GM19099 (cell line): ENCODE measurements around the gene WTAP.

Source experiments
- POLR2A ChIP-seq: IDR thresholded peaks from 3 replicates; pipeline ENCODE4 v1.6.1; 2011; ENCODE audit warnings: low read depth; ENCODE audit not compliant: insufficient read length; ENCODE audit errors: extremely low read depth

WTAP gene

GRCh38 chr6:159719287-159719686 is 8.0 kb upstream of the WTAP start:
- no peak for TF ChIP-seq POLR2A

DNA sequence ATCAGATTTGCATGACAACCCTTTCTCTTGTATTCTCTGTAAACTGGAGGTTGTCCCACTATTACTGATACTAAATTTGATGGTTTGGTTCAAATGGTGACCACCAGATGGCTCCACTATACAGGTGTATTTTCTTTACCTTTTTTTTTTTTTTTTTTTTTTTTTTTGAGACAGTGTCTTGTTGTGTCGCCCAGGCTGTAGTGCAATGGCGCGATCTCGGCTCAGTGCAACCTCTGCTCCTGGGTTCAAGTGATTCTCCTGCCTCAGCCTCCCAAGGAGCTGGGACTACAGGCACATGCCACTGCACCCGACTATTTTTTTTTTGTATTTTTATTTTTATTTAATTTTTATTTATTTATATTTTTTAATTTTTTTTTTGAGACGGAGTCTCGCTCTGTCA is 6.6 kb upstream of the WTAP start:
- TF ChIP-seq POLR2A = no peak

- no peak for TF ChIP-seq POLR2A
Measured at GRCh38 chr6:159722655-159723054, 4.7 kb upstream of the WTAP start.

- TF ChIP-seq POLR2A = no peak
Measured at GRCh38 chr6:159723259-159723658, 4.0 kb upstream of the WTAP start.

DNA sequence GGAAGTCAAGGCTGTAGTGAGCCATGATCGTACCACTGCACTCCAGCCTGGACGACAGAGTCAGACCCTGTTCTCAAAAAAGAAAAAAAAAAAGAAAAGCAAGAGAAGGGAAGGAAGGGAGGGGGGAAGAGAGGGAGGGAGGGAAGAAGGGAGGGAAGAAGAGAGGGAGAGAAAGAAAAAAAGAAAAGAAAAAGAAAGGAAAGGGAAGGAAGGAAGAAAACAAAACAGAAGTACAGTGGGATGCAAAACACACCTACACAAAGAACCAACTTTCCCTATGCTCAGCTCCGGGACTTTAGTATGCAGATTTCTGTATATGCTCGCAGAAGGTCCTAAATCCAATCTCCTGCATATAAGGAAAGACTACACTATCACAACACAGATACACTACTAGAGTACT is 2.5 kb upstream of the WTAP start:
- no peak for TF ChIP-seq POLR2A

- no peak for TF ChIP-seq POLR2A
Measured at GRCh38 chr6:159726255-159726917, 920 bp upstream of the WTAP start.

DNA sequence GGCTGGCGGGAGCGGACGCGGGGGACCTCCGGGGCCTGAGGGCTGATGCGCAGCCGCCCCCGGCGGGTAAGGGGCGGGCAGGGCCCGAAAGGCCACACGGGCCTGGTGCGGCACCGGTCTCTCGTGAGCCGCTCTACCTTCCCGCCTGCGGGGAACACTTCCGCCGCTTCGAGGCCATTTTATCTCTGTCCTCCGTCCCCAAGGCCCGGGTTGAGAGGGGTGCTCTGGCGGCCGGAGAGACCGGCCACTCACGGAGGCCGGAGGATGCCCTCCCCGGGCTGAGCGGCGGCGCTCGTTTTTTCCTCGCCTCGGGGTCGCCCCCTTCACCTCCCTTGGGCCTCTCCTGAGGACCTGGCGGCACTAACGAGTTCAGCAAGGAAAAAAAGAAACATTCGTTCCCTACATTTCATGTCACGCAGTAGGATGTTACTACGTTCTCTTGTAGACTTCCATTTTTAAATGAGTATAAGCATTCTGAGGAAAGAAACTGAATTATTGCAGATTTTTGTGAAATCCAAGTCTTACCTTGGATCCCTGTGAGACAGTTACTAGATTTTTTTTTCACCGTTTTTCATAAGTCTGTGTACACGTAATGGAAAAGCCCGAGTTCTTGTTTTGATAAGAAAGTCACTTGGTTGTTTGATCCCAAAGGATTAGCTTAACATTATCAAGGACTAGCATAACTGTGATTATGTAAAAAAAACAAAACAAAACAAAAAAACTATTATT is 575 bp downstream of the WTAP start:
- no peak for TF ChIP-seq POLR2A

- no peak for TF ChIP-seq POLR2A
Measured at GRCh38 chr6:159728531-159728964, 1.2 kb downstream of the WTAP start.

GRCh38 chr6:159729598-159730331 is 2.5 kb downstream of the WTAP start:
- TF ChIP-seq POLR2A = no peak

GRCh38 chr6:159730332-159730676 is 3.0 kb downstream of the WTAP start:
- no peak for TF ChIP-seq POLR2A

- no peak for TF ChIP-seq POLR2A
Measured at GRCh38 chr6:159736908-159737307, 9.6 kb downstream of the WTAP start.

DNA sequence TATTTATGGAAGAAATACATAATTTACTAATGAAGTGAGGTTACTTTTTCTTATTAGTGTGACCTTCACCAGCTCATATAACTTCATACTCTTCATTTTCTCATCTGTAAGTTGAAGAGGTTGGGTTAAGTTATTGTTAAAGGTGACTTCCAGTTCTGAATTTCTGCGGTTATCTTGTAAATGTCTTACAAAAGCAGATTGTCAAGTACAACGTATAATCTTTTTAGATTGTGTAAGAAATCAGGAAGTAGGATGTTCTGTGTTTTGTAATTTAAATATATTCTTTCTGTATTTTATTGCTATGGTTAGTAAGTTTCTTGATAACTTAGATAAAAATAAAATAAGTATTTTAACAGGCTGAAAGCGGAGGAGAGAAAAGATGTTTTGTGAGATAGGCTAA is 12.0 kb downstream of the WTAP start:
- no peak for TF ChIP-seq POLR2A

GRCh38 chr6:159742165-159742564 is 14.9 kb downstream of the WTAP start:
- TF ChIP-seq POLR2A = no peak

GRCh38 chr6:159745081-159745480 is 17.8 kb downstream of the WTAP start:
- no peak for TF ChIP-seq POLR2A

- no peak for TF ChIP-seq POLR2A
Measured at GRCh38 chr6:159746759-159747158, 19.5 kb downstream of the WTAP start.

GRCh38 chr6:159751448-159751847 is 24.1 kb downstream of the WTAP start:
- TF ChIP-seq POLR2A = no peak
